Activated effector memory CD4-positive, alpha-beta T cell treated with anti-CD3 and anti-CD28 coated beads, Interleukin-2, amount 50 U/mL, for 16 hours (primary cell): ENCODE results near the gene CFHR4.
"Not testable (repeated sequence)": the region's sequence is repeated elsewhere in the genome, so short reads cannot be mapped to it uniquely, and the experiment has no call there.

Source experiments
- DNase-seq: peaks from one replicate; pipeline ENCODE4 v3.0.0-alpha.2; 2020

CFHR4 gene

DNA sequence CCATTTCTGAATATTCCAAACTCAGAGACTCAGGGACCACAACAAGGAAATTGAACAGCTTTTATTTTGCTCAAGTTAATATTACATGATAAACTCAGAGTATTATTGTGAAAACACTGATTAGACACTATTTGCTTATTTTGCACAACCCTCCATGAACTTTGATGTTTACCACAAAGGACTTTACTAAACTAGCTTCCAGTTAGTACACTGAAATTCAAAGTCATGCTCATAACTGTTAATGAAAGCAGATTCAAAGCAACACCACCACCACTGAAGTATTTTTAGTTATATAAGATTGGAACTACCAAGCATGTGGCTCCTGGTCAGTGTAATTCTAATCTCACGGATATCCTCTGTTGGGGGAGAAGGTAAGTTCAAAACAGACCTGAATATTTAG, 55.7 kb downstream of the CFHR4 start, which contains the start of gene CFHR2:
Gene CFHR2, plus strand, starts transcription at position 171 of the 400 bp plus-strand sequence. Its CDS starts 143 bp downstream, at position 314.
- not testable (repeated sequence) for DNase-seq

DNA sequence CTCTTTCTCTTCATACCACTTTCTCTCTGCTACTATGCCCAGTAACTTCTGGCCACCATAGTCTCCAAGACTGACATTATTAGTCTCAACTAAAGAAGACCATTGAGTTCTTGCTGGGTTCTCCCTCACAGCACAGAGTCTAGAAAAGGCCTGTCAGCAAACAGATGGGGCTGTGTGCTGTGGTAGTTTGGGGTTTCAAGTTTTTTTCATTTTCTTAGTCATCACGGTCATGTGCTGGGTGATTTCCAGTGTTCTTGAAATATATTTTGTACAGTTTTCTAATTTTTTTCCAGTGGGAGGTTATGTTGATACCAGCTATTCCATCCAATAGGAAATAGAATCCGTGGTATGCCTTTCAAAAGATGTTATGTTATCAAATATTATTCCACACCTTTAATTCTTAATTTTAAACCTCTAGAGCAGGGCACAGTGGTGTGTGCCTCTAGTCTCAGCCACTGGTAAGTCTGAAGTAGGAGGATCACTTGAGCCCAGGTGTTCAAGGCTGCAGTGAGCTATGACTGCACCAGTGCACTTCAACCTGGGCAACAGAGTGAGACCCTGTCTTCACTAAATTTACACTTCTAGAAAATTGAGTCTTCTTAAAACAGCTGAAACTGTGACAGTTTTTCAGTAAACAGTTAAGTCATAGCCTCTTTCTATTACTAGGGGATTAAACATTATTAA, 64.0 kb downstream of the CFHR4 start:
- DNase-seq = no peak

DNA sequence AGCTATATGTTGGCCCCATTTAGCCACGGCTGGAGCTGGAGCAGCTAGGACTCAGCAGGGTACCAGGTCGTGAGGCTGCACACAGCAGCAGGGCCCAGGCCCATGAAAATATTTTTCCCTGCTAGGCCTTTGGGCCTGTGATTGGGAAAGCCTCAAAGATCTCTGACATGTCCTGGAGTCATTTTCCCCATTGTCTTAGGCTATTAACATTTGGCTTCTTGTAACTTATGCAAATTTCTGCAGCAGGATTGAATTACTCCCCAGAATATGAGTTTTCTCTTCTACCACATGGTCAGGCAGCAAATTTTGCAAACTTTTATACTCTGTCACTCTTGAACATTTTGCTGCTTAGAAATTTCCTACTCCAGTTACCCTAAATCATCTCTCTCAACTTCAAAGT, 66.9 kb downstream of the CFHR4 start:
- DNase-seq = no peak

DNA sequence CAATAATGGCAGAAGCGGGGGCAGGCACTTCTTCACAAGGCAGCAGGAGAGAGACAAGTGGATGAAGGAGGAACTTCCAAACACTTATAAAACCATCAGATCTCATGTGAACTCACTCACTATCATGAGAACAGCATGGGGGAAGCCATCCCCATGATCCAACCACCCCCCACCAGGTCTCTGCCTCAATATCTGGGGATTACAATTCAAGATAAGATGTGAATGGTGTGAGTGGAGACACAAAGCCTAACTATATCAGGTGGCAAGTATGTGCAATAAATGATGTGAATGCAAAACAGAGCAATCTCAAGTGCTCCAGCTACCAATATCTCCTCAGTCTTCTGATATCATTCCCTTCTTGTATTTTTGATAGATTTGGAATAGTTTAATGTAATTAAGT, 68.1 kb downstream of the CFHR4 start:
- DNase-seq = no peak

DNA sequence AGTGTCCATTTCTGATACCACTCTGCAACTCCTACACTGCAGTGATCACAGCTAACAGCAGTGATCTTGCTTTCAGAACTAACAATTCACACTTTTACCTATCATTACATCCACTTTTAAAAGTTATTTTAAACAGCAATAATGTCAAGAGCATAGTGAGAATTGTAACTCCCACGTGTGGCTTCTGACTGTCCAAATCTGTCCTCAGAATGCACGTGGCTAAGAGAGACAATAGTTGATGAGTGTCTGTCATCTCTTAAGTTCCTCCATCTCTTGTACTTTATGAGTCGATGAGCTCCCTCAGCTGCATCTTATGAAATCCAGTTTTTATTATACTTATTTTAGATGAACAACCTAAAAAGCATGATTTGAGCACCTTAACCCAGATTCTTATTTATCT, 73.0 kb downstream of the CFHR4 start:
- DNase-seq = no peak
